IPS-15b (cell line): ENCODE data around the gene NCF4.

Experiments
- H3K27me3 ChIP-seq: one replicate; pipeline ENCODE4 v1.6.1; 2013; ENCODE audit warnings: low read length; ENCODE audit not compliant: control insufficient read depth, insufficient read depth
- H3K36me3 ChIP-seq: one replicate; pipeline ENCODE4 v1.6.1; 2013; ENCODE audit warnings: low read length; ENCODE audit not compliant: control insufficient read depth, insufficient read depth
- H3K4me1 ChIP-seq: one replicate; pipeline ENCODE4 v1.6.1; 2013; ENCODE audit warnings: mild to moderate bottlenecking, low read length; ENCODE audit not compliant: control insufficient read depth, insufficient read depth
- H3K4me3 ChIP-seq: one replicate; pipeline ENCODE4 v1.5.1; 2013; ENCODE audit warnings: low read depth, low read length
- H3K9ac ChIP-seq: one replicate; pipeline ENCODE4 v1.6.1; 2013; ENCODE audit warnings: low read depth, mild to moderate bottlenecking, low read length
- H3K9me3 ChIP-seq: one replicate; pipeline ENCODE4 v1.6.1; 2013; ENCODE audit warnings: mild to moderate bottlenecking, low read length; ENCODE audit not compliant: control insufficient read depth, insufficient read depth

Gene NCF4

GRCh38 chr22:36839356-36840073 lies 21.3 kb upstream of the NCF4 start:
- H3K4me1 ChIP-seq = no peaks in the 10 kb centered on the region
- H3K4me3 ChIP-seq = no peak overlapping the region
- H3K9me3 ChIP-seq = peaks cover 4% of the 10 kb centered on the region
- H3K9ac ChIP-seq = no peak overlapping the region
- H3K36me3 ChIP-seq = no peaks in the 10 kb centered on the region
- H3K27me3 ChIP-seq = no peaks in the 10 kb centered on the region

- H3K27me3 ChIP-seq = no peaks in the 10 kb centered on the region
- H3K9ac ChIP-seq = no peak overlapping the region
- H3K4me3 ChIP-seq = no peak overlapping the region
- H3K4me1 ChIP-seq = no peaks in the 10 kb centered on the region
- H3K9me3 ChIP-seq = peaks cover 4% of the 10 kb centered on the region
- no peaks in the 10 kb centered on the region for H3K36me3 ChIP-seq
Measured at GRCh38 chr22:36840106-36840505, 20.7 kb upstream of the NCF4 start.

- no peaks in the 10 kb centered on the region for H3K27me3 ChIP-seq
- H3K9me3 ChIP-seq = no peaks in the 10 kb centered on the region
- no peaks in the 10 kb centered on the region for H3K36me3 ChIP-seq
- no peak overlapping the region for H3K4me3 ChIP-seq
- H3K9ac ChIP-seq = no peak overlapping the region
- H3K4me1 ChIP-seq = no peaks in the 10 kb centered on the region
Measured at GRCh38 chr22:36846271-36846670, 14.5 kb upstream of the NCF4 start.

- H3K9ac ChIP-seq = no peak overlapping the region
- H3K36me3 ChIP-seq = no peaks in the 10 kb centered on the region
- H3K27me3 ChIP-seq = no peaks in the 10 kb centered on the region
- no peaks in the 10 kb centered on the region for H3K9me3 ChIP-seq
- H3K4me1 ChIP-seq = no peaks in the 10 kb centered on the region
- H3K4me3 ChIP-seq = no peak overlapping the region
Measured at GRCh38 chr22:36846949-36847348, 13.9 kb upstream of the NCF4 start.

- Histone ChIP-seq H3K9ac (no peak overlapping the region), H3K36me3 (no peaks in the 10 kb centered on the region), H3K9me3 (no peaks in the 10 kb centered on the region), H3K27me3 (no peaks in the 10 kb centered on the region), H3K4me3 (no peak overlapping the region), H3K4me1 (no peaks in the 10 kb centered on the region)
Measured at GRCh38 chr22:36850056-36850455, 10.8 kb upstream of the NCF4 start.

- Histone ChIP-seq H3K27me3 (no peaks in the 10 kb centered on the region), H3K4me1 (no peaks in the 10 kb centered on the region), H3K4me3 (no peak overlapping the region), H3K36me3 (no peaks in the 10 kb centered on the region), H3K9ac (no peak overlapping the region), H3K9me3 (no peaks in the 10 kb centered on the region)
Measured at GRCh38 chr22:36850682-36851081, 10.1 kb upstream of the NCF4 start.

- H3K4me1 ChIP-seq = no peaks in the 10 kb centered on the region
- no peak overlapping the region for H3K9ac ChIP-seq
- H3K4me3 ChIP-seq = no peak overlapping the region
- H3K9me3 ChIP-seq = no peaks in the 10 kb centered on the region
- no peaks in the 10 kb centered on the region for H3K36me3 ChIP-seq
- peaks cover 9% of the 10 kb centered on the region for H3K27me3 ChIP-seq
Measured at GRCh38 chr22:36852056-36852973, 8.5 kb upstream of the NCF4 start.

- Histone ChIP-seq H3K27me3 (peaks cover 17% of the 10 kb centered on the region), H3K9ac (no peak overlapping the region), H3K36me3 (no peaks in the 10 kb centered on the region), H3K4me1 (no peaks in the 10 kb centered on the region), H3K9me3 (no peaks in the 10 kb centered on the region), H3K4me3 (no peak overlapping the region)
Measured at GRCh38 chr22:36853407-36854099, 7.3 kb upstream of the NCF4 start.

GRCh38 chr22:36855478-36855877 lies 5.3 kb upstream of the NCF4 start:
- no peak overlapping the region for H3K4me3 ChIP-seq
- H3K4me1 ChIP-seq = no peaks in the 10 kb centered on the region
- no peaks in the 10 kb centered on the region for H3K9me3 ChIP-seq
- H3K36me3 ChIP-seq = no peaks in the 10 kb centered on the region
- peaks cover 17% of the 10 kb centered on the region for H3K27me3 ChIP-seq
- H3K9ac ChIP-seq = no peak overlapping the region

- H3K36me3 ChIP-seq = no peaks in the 10 kb centered on the region
- no peaks in the 10 kb centered on the region for H3K4me1 ChIP-seq
- no peak overlapping the region for H3K4me3 ChIP-seq
- no peaks in the 10 kb centered on the region for H3K9me3 ChIP-seq
- H3K9ac ChIP-seq = no peak overlapping the region
- H3K27me3 ChIP-seq = peaks cover 17% of the 10 kb centered on the region
Measured at GRCh38 chr22:36856121-36856791, 4.5 kb upstream of the NCF4 start.

GRCh38 chr22:36856792-36857135 lies 4.0 kb upstream of the NCF4 start:
- H3K9me3 ChIP-seq = no peaks in the 10 kb centered on the region
- H3K9ac ChIP-seq = no peak overlapping the region
- no peak overlapping the region for H3K4me3 ChIP-seq
- H3K36me3 ChIP-seq = no peaks in the 10 kb centered on the region
- H3K4me1 ChIP-seq = no peaks in the 10 kb centered on the region
- peaks cover 17% of the 10 kb centered on the region for H3K27me3 ChIP-seq
